Gastrocnemius medialis (tissue), 4 donors: ENCODE measurements around the gene SPG21. TPM values are rescaled to one million over a fixed set of nuclear protein-coding genes. Genes with fewer than 3 reads are reported as not detected.

Experiments
- ATAC-seq, 2 donors: fragments of 150-250 bp; one replicate each; pipeline ENCODE4 v1.9.1; 2016
- DNase-seq, 2 donors: peaks; one replicate each; pipeline ENCODE4 v3.0.0-alpha.2; 2019
- H3K27ac ChIP-seq, 4 donors: fragments of 200-600 bp; sonication (generic); 1 replicate in 1 of 4; 2 replicates in 3 of 4; pipeline ENCODE4 v1.5.1; 2016 to 2018; ENCODE audit warnings: mild to moderate bottlenecking in 2 of 4, moderate library complexity in 1 of 4
- H3K27me3 ChIP-seq, 3 donors: fragments of 200-600 bp; sonication (generic) in 2 of 3; 1 replicate in 1 of 3; 2 replicates in 2 of 3; pipeline versions ENCODE4 v1.5.1 to v1.6.0; 2016 to 2019; ENCODE audit warnings: mild to moderate bottlenecking in 1 of 3, moderate library complexity in 1 of 3
- H3K36me3 ChIP-seq, 2 donors: fragments of 200-600 bp; sonication (generic) in 1 of 2; one replicate each; pipeline ENCODE4 v1.5.1; 2017 to 2018
- H3K4me1 ChIP-seq, 2 donors: fragments of 200-600 bp; sonication (generic) in 1 of 2; one replicate each; pipeline ENCODE4 v1.5.1; 2016 to 2017; ENCODE audit warnings: mild to moderate bottlenecking in 2 of 2
- H3K4me3 ChIP-seq, 4 donors: fragments of 200-600 bp; sonication (generic) in 3 of 4; 1 replicate in 1 of 4; 2 replicates in 3 of 4; pipeline ENCODE4 v1.5.1; 2016 to 2019; ENCODE audit warnings: mild to moderate bottlenecking in 2 of 4
- H3K9me3 ChIP-seq, 3 donors: fragments of 200-600 bp; sonication (generic) in 2 of 3; 1 replicate in 1 of 3; 2 replicates in 2 of 3; pipeline ENCODE4 v1.5.1; 2016 to 2019
- POLR2A ChIP-seq, 2 donors: fragments of 450-650 bp; IDR thresholded peaks; one replicate each; pipeline ENCODE4 v1.6.1; 2017; ENCODE audit warnings: antibody characterized with exemption in 2 of 2, mild to moderate bottlenecking in 2 of 2, moderate library complexity in 2 of 2
- in situ Hi-C, 4 donors: fragments of 200-750 bp; cut with MboI; loops; one replicate each; pipeline versions ENCODE4 v1.15.0 to v1.8.0; 2017; ENCODE audit warnings: low sequenced_read_pairs in 4 of 4
- intact Hi-C: fragments of 100-400 bp; cut with DNase I; formaldehyde crosslinking; loops from one replicate; pipeline ENCODE4 v1.15.1; 2023; ENCODE audit warnings: low total_unique reads
- total RNA-seq, 4 donors: library from RNA; depleted of rRNA; stranded (reverse); fragments of >200 nt; gene quantifications; one replicate each; pipeline versions ENCODE4 v1.1.0 to v1.2.3, GENCODE V29; 2016
- TF ChIP-seq, protein P1 (sequence below), 5 experiments: fragments of 450-650 bp in 3 of 5; fragments of 200-600 bp in 2 of 5; sonication (generic) in 2 of 5; IDR thresholded peaks in 4 of 5; conservative IDR thresholded peaks in 1 of 5; 1 replicate in 4 of 5; 2 replicates in 1 of 5; pipeline ENCODE4 v1.5.1; 2016 to 2019; ENCODE audit warnings: antibody characterized with exemption in 5 of 5, mild to moderate bottlenecking in 3 of 5, moderate library complexity in 3 of 5

Gene SPG21
- total RNA-seq, 4 donors from 2014 or later: 61.9 to 84.4 (median 72.5) TPM

DNA sequence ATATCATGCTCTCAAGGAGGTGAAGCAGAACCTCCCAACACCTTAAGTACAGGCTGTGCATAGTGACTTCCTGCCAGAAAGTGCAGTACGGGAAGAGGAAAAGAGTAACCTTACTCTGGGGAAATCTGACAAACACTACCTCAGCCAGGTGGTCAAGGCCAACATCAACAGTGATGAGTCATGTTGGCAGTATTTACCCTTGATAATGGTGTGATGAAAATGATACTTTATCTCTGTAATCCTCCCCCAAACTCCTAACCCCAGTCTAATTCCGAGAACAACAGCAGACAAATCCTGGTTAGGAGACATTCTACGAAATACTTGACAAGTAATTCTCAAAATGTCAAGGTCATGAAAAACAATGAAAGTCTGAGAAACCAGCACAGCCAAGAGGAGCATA, 51.5 kb downstream of the SPG21 start:
- ATAC-seq: peak in 1 of 2 donors; percentile 36
- no peak for DNase-seq
- intact Hi-C loops: no loop called here

DNA sequence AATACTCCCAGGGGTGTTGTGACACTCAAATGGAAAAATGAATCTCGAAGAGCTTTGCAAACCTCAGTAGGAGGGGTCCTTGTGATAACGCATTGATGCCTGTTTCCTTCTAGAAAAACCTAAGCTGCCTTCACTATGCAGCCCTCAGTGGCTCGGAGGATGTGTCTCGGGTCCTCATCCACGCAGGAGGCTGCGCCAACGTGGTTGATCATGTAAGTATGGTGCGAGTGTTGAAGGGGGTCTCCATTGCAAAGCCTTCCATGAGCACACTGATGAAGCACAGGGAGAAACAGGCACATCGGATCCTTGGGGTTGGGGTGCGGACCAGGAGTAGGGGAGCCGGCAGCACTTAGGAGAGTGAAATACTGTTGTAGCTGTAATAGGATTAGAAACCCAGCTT, 55.7 kb downstream of the SPG21 start:
- H3K27ac ChIP-seq: no peak overlapping the region
- no peaks in the 10 kb centered on the region for H3K27me3 ChIP-seq
- H3K36me3 ChIP-seq: no peaks in the 10 kb centered on the region
- H3K9me3 ChIP-seq: no peaks in the 10 kb centered on the region
- no peak overlapping the region for H3K4me3 ChIP-seq
- TF ChIP-seq, protein P1, sequence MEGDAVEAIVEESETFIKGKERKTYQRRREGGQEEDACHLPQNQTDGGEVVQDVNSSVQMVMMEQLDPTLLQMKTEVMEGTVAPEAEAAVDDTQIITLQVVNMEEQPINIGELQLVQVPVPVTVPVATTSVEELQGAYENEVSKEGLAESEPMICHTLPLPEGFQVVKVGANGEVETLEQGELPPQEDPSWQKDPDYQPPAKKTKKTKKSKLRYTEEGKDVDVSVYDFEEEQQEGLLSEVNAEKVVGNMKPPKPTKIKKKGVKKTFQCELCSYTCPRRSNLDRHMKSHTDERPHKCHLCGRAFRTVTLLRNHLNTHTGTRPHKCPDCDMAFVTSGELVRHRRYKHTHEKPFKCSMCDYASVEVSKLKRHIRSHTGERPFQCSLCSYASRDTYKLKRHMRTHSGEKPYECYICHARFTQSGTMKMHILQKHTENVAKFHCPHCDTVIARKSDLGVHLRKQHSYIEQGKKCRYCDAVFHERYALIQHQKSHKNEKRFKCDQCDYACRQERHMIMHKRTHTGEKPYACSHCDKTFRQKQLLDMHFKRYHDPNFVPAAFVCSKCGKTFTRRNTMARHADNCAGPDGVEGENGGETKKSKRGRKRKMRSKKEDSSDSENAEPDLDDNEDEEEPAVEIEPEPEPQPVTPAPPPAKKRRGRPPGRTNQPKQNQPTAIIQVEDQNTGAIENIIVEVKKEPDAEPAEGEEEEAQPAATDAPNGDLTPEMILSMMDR (IDR thresholded peaks at IDR 0.05 in 4 of 5, conservative IDR thresholded peaks at IDR 0.05 in 1 of 5): no peak
- no peak for TF ChIP-seq POLR2A (IDR thresholded peaks at IDR 0.05)
- intact Hi-C loops: no loop called here
- DNase-seq (no peak), ATAC-seq (no peak)
- in situ Hi-C loops: no loop called here
- no peaks in the 10 kb centered on the region for H3K4me1 ChIP-seq

More for the DNA sequence above, 51.5 kb downstream of the SPG21 start:
- H3K4me3 ChIP-seq: no peak overlapping the region
- H3K4me1 ChIP-seq: no peaks in the 10 kb centered on the region
- no peaks in the 10 kb centered on the region for H3K36me3 ChIP-seq
- no peaks in the 10 kb centered on the region for H3K9me3 ChIP-seq
- TF ChIP-seq, protein P1 (IDR thresholded peaks at IDR 0.05 in 4 of 5, conservative IDR thresholded peaks at IDR 0.05 in 1 of 5): no peak
- TF ChIP-seq POLR2A (IDR thresholded peaks at IDR 0.05): no peak
- H3K27ac ChIP-seq: no peak overlapping the region
- in situ Hi-C loops: no loop called here
- no peaks in the 10 kb centered on the region for H3K27me3 ChIP-seq

DNA sequence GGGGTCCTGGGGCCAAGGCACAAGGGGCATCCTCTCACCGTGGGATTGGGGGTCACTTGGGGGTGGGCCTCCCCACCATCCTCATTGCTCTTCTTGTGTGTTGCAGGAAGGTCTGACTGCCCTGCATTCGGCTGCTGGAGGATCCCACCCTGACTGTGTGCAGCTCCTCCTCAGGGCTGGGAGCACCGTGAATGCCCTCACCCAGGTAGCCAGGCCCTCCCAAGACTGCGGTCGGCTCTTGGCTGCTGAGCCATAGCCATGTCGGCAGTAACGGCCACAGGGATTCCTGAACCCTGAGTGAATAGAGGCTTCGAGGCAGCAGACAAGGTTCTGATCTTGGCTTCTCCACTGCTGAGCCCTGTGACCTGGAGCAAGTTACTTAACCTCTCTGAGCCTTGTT, 58.3 kb downstream of the SPG21 start:
- DNase-seq: no peak
- no peaks in the 10 kb centered on the region for H3K36me3 ChIP-seq
- H3K4me1 ChIP-seq: no peaks in the 10 kb centered on the region
- H3K27ac ChIP-seq: no peak overlapping the region
- intact Hi-C loops (no loop called here), in situ Hi-C loops (no loop called here)
- H3K27me3 ChIP-seq: no peaks in the 10 kb centered on the region
- no peak for ATAC-seq
- H3K4me3 ChIP-seq: no peak overlapping the region
- no peaks in the 10 kb centered on the region for H3K9me3 ChIP-seq
- no peak for TF ChIP-seq POLR2A (IDR thresholded peaks at IDR 0.05)
- TF ChIP-seq, protein P1 (IDR thresholded peaks at IDR 0.05 in 4 of 5, conservative IDR thresholded peaks at IDR 0.05 in 1 of 5): no peak

DNA sequence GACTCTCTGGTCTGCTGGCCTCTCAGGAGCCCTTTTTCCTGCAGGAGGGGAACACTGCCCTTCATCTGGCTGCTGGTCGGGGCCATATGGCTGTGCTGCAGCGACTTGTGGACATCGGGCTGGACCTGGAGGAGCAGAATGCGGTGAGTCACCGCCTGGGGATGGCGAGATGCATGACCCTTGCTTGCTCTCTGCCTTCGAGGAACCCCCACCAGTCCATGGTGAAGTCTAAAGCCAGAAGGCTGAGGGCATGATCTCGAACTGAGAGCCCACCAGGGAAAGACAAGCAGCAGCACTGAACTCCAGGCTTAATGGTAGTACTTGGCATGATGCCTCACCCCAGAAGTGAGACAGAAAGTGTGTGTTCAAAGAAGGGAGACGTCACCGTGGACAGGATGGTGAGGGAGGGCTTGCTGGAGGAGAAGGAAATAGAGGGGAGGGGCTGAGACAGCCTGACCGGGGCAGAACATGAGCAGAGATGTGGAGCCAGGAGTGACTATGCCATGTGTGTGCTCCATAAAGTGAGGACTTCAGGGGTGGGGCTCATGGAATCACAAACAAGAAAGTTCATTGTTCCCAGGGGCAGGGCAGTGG, 58.8 kb downstream of the SPG21 start:
- intact Hi-C loops (no loop called here), in situ Hi-C loops (no loop called here)
- TF ChIP-seq, protein P1 (IDR thresholded peaks at IDR 0.05 in 4 of 5, conservative IDR thresholded peaks at IDR 0.05 in 1 of 5): no peak
- no peak for TF ChIP-seq POLR2A (IDR thresholded peaks at IDR 0.05)
- no peak overlapping the region for H3K4me3 ChIP-seq
- no peaks in the 10 kb centered on the region for H3K27me3 ChIP-seq
- DNase-seq: no peak
- H3K36me3 ChIP-seq: no peaks in the 10 kb centered on the region
- no peak for ATAC-seq
- no peaks in the 10 kb centered on the region for H3K4me1 ChIP-seq
- no peak overlapping the region for H3K27ac ChIP-seq
- H3K9me3 ChIP-seq: no peaks in the 10 kb centered on the region
